ENCODE measurements around the gene LATS2.

Gene LATS2

DNA sequence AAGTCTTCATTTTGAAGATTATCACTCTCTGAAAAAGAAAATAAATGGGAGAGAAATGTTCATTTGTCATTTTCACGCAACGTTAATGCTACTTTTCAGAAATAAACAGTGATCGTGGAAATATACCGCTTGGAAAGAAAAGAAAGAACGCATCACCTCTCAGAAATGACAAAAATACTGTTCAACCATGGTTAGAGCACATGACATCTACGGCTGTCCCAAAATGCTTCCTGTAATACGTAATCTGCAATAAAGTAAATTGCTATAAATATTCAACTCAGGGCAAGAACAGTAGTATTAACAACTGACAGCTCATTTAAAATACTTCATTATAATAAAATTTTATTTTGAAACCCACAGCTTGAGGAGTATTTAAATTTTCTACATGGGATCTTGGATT is 15.2 kb downstream of the LATS2 start:
- no peak for DNase-seq

DNA sequence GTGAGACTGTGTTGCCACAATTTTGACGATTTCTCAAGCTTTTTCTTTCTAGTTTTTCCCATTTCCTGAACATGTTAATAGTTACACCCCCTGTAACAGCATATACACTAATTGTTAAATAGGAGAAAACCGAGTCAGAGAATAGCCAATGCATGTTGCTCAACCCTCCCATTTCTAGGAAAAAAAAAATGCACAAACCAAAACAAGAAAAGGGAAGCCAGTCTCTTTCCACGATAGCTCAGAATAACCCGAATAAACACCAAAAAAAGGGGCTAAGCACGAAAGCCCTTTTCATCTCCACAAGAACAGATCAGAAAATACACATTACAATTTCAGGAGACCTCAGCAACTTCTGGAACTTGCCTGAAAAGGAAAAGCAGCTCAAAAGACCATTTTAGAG is 16.3 kb downstream of the LATS2 start:
- no peak for DNase-seq

GRCh38 chr13:21043898-21044297 is 17.5 kb downstream of the LATS2 start:
- no peak for DNase-seq

DNA sequence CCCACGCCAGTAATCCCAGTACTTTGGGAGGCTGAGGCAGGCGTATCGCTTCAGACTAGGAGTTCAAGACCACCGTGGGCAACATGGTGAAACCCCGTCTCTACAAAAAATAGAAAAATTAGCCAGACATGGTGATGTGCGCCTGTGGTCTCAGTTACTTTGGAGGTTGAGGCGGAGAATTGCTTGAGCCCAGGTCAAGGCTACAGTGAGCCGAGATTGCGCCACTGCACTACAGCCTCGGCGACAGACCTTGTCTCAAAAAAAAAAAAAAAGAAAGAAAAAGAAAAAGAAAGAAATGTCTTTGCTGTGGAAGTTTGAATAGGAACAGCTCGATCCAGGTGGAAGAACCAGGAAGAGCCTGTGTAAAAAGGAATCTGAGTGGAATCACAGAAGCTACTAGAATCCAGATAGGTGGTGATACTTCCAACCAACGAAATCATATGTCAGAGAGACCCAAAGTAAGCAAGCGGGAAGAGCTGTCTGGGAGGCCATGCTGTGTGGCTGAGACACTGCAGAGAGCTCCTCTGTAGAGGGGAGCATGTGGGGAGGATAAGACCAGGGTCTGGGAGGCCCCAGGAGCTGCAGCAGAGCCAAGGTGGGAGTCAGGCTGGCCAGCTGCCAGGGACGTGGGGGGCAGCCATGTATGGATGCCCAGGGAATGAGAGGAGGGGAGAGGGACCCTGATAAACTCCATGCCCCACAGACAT is 21.1 kb downstream of the LATS2 start:
- no peak for DNase-seq

DNA sequence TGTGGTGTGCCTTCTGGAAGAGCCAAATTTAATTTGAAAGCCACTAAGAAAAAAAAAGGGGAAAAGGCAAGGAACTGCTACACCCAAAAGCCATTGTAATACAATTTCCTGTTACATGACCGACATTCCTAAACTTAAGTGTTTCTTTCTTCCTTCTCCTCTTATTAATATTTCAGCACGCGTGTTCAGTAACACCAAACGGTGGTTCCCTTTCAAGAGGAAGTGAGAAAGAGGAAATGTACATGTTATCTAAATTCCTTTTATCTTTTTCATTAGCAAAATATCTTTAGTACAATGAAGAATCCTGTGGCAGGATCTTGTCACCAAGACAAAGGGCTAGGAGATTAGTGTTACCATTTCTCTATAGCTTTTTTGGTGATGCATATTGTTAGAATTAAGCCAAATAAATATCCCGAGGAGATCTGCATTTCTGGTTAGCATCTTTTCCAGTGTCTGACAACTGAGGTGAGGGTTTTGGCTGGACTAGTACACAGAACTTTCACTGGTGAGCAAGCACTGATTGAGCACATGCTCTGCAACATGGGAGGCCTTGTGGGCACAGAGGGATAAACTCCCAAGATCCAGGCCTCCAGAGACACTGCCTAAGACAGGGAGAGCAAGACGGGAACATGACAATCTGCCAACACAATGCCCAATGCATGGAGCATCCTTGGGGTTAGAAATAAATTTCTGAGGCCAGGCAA is 22.1 kb downstream of the LATS2 start:
- no peak for DNase-seq

GRCh38 chr13:21037656-21038055 is 23.7 kb downstream of the LATS2 start:
- DNase-seq = no peak

- no peak for DNase-seq
These were observed 25.9 kb downstream of the LATS2 start for GRCh38 chr13:21035498-21035897.

GRCh38 chr13:21034603-21035191 is 26.7 kb downstream of the LATS2 start:
- no peak for DNase-seq

DNA sequence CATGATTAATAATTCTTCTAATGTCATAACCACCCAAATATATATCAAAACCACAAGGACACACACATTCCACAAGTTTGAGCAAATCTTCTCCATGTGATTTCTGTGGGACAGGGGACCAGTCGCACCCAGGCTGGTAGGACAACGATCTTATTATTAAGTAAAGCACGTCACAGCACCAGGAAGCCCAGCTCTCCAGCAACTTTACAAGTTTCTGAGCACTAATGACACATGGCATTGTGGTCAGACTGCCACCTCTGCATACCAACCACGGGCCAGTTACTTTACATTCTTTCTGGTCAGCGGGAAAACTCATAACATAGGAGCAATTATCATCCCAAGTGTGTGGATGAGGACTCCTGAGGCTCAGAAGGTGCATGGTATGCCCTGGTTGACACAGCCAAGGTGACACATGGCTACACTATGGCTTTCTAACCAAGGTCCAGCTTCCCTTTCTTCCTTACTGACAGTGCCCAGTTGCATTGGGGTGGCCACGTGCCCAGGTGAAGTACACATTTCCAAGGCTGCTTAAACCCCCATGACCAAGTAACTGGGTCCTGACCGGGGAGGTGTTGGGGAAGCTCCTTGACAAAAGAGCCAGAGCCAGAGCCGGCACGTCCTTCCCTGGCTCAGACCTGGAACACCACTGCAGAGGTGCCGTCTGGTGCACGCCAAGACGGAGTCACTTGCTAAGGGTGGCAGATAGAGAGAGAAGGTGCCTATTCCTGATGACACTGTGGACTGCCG is 27.4 kb downstream of the LATS2 start:
- no peak for DNase-seq

DNA sequence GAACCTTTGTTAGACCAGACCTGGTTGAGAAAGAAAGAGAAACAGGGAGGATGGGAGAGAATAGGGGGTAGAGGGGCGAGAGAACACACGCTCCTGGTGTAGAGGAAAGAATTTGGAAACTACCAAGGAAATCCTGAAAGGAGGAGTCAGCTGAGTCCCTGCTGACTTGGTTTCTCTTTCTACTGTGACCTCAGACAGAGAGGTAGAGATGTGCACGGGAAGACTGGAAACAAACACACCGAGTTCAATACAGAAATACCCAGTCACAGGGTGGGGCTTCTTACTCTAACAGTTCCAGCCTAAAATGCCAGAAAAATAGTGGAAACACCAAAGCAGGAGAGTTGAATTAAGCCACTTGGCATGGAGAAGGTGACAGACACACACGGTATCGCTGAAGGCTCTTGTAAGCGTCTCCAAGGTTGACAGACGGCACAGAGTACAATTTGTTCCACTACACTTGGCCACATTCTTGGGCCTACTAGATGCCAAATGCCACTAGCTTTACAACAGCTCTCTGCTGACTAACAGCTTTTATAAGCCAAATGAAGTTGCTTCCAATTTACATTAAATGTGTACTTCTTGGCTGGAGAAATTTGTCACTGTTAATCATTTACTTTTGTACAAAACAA is 28.1 kb downstream of the LATS2 start:
- DNase-seq = no peak

- no peak for DNase-seq
These were observed 28.7 kb downstream of the LATS2 start for GRCh38 chr13:21032656-21033055.

DNA sequence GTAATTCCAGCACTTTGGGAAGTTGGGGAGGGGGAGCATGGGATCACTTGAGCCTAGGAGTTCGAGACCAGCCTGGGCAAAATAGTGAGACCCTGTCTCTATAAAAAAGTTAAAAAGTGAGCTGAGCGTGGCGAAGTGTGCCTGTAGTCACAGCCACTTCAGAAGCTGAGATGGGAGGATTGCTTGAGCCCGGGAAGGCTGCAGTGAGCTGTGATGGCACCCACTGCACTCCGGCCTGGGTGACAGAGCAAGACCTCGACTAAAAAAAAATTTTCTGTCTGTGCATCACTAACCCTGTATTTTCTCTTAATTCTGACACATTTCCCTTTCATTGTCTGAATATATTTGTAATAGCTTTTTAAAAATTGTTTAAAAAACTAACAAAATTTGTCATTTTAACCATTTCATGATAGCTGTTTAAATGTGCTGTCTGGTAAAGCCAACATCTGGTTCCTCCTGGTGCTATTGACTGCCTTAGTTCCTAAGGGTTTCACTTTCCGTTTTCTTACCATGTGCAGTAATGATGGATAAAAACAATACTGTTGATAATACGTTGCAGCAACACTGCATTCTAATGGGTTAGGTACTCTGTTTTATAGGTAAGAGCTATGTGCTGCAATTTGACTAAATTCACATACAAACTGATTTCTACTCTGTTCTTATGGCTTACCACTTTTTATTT is 29.7 kb downstream of the LATS2 start:
- DNase-seq = no peak

GRCh38 chr13:21025539-21025938 is 35.8 kb downstream of the LATS2 start:
- DNase-seq = no peak

DNA sequence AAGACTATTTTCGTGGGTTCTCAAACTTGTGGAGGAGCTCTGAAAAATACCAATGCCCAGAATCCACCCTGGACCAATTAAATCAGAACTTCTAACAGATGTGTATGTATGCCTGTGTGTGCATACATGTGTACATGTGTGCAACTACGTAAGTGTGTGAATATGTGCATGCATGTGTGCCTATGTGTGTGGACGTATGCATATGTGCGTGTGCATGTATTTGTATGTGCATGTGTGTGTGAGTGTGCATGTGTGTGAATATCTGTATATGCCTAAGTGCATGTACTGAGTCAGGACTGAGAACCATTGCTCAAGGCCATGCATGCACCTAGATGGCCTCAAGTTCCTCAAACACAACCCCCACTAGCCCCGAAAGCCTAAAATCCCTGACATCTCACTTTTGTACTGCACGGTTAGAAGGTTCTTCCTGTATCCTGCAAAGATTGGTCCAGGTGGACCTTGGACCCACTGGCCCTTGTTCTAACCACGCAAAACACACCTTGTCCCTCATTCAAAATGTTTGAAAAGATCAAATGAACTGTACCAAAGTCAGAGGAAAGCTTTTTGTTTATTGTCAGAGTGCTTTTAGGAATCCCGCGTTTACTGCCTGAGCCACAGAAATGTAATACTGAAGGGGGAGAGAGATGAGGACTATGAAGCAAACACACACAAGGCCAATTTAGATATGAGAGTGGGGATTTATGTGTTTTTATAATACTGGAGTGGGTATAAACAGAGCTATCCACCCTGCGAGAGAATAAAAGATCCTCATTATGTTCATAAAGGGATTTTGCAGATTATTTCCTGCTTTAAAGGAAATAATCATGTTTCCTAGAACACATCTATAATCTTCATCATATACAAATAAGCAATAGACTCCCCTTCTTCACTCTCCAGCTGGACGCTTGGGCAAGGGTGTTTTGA is 39.1 kb downstream of the LATS2 start:
- DNase-seq = no peak

DNA sequence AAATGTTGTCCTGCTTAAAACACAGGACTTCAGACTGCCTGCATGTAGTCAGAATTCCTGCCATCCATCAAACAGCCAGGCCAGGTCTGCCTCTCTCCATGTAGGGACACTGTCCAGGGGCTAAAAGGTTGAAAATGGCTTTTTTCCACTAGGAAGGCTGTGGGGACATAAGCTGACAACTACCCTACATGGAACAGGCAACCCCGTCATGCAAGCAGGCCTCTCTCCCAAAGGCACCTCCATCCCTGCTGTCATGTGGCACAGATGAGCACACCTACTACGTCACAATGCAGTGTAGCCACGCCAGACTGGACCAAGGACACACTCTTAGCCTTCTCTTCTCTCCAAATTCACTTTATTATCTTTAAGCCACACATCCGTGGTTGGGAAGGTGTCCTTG is 40.8 kb downstream of the LATS2 start:
- no peak for DNase-seq

GRCh38 chr13:21020176-21020575 is 41.2 kb downstream of the LATS2 start:
- no peak for DNase-seq

DNA sequence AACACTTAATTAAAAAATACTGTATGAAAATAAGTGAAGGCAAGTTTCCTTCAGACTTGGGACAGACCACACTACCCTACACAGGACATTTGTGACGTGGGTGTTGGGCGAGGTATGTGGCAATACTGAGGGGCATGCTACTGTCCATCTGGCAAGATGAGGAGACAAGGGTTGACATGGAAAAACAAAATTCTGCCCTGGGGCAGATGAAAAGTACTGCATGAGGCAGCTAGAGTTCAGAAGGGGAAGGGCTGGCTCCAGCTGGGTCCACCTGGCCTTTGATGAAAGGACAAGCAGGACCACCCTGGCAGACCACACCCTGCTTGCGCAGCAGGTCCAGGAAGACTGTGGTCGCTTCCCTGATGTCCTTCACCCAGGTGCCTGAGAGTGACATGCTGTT is 43.2 kb downstream of the LATS2 start:
- DNase-seq = no peak

DNA sequence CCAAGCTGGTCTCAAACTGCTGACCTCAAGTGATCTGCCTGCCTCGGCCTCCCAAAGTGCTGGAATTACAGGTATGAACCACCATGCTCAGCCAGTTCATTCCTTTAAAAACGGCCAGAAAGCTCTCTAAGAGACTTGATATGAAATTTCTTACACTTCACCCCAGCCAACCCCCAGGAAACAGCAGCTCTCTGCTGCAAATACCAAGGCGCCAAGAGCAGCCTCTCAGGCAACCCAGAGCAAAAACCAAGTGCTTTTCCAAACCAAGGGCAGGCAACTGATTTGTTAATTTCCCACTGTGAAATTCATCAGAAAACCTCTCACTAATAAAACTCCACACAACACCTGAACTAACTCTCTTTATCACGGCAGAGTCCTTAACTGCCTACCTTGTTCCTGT is 44.9 kb downstream of the LATS2 start:
- DNase-seq = no peak

GRCh38 chr13:21015284-21015683 is 46.1 kb downstream of the LATS2 start:
- DNase-seq = no peak

- DNase-seq = no peak
These were observed 46.8 kb downstream of the LATS2 start for GRCh38 chr13:21014502-21015170.

- DNase-seq = no peak
These were observed 47.3 kb downstream of the LATS2 start for GRCh38 chr13:21014139-21014501.

All from stimulated activated CD4-positive, alpha-beta T cell treated with anti-CD3 and anti-CD28 coated beads, Interleukin-4, amount 100 ng/mL, for 1 hour (primary cell).